KBM-7 (cell line): Measurements from ENCODE around the gene KCNJ12.
"Not testable (repeated sequence)": the region's sequence is repeated elsewhere in the genome, so short reads cannot be mapped to it uniquely, and the experiment has no call there.

Source experiments
- DNase-seq: peaks from one replicate; pipeline ENCODE4 v3.0.0-alpha.2; 2015
- in situ Hi-C: fragments of 300-500 bp; cut with MboI; formaldehyde crosslinking; loops from 2 replicates; pipeline ENCODE4 v1.14.3; 2020; ENCODE audit warnings: low sequenced_read_pairs, low pct_unique_long_range_greater_than_20kb, mixed read lengths

KCNJ12 gene

GRCh38 chr17:21400816-21401593, 24.8 kb downstream of the KCNJ12 start:
- no peak for DNase-seq
- in situ Hi-C loops = no loop called here

GRCh38 chr17:21402166-21402571, 26.0 kb downstream of the KCNJ12 start:
- DNase-seq, in situ Hi-C loops: not testable (repeated sequence)

GRCh38 chr17:21402926-21403325, 26.8 kb downstream of the KCNJ12 start:
- in situ Hi-C loops, DNase-seq: not testable (repeated sequence)

- DNase-seq, in situ Hi-C loops: not testable (repeated sequence)
Measured at GRCh38 chr17:21404106-21404505, 27.9 kb downstream of the KCNJ12 start.

- in situ Hi-C loops, DNase-seq: not testable (repeated sequence)
Measured at GRCh38 chr17:21404539-21404938, 28.4 kb downstream of the KCNJ12 start.

- in situ Hi-C loops, DNase-seq: not testable (repeated sequence)
Measured at GRCh38 chr17:21404956-21405731, 29.0 kb downstream of the KCNJ12 start.

- DNase-seq, in situ Hi-C loops: not testable (repeated sequence)
Measured at GRCh38 chr17:21405904-21406400, 29.8 kb downstream of the KCNJ12 start.

GRCh38 chr17:21406616-21407404, 30.7 kb downstream of the KCNJ12 start:
- in situ Hi-C loops, DNase-seq: not testable (repeated sequence)

- DNase-seq, in situ Hi-C loops: not testable (repeated sequence)
Measured at GRCh38 chr17:21407752-21408151, 31.6 kb downstream of the KCNJ12 start.

- in situ Hi-C loops, DNase-seq: not testable (repeated sequence)
Measured at GRCh38 chr17:21408224-21408623, 32.1 kb downstream of the KCNJ12 start.

- DNase-seq, in situ Hi-C loops: not testable (repeated sequence)
Measured at GRCh38 chr17:21408766-21409300, 32.7 kb downstream of the KCNJ12 start.

- DNase-seq, in situ Hi-C loops: not testable (repeated sequence)
Measured at GRCh38 chr17:21409388-21409787, 33.2 kb downstream of the KCNJ12 start.

- in situ Hi-C loops, DNase-seq: not testable (repeated sequence)
Measured at GRCh38 chr17:21409971-21410370, 33.8 kb downstream of the KCNJ12 start.

GRCh38 chr17:21410371-21410770, 34.2 kb downstream of the KCNJ12 start:
- DNase-seq, in situ Hi-C loops: not testable (repeated sequence)

GRCh38 chr17:21410906-21411678, 34.9 kb downstream of the KCNJ12 start:
- in situ Hi-C loops, DNase-seq: not testable (repeated sequence)

GRCh38 chr17:21411679-21412205, 35.6 kb downstream of the KCNJ12 start:
- DNase-seq, in situ Hi-C loops: not testable (repeated sequence)

GRCh38 chr17:21412207-21412681, 36.1 kb downstream of the KCNJ12 start:
- in situ Hi-C loops, DNase-seq: not testable (repeated sequence)
